ENCODE data around the gene PRSS12.
A peak's percentile ranks its signal among the peaks of the same experiment; 100 is the strongest.
"Not testable (repeated sequence)": the region's sequence is repeated elsewhere in the genome, so short reads cannot be mapped to it uniquely, and the experiment has no call there.

Gene PRSS12

DNA sequence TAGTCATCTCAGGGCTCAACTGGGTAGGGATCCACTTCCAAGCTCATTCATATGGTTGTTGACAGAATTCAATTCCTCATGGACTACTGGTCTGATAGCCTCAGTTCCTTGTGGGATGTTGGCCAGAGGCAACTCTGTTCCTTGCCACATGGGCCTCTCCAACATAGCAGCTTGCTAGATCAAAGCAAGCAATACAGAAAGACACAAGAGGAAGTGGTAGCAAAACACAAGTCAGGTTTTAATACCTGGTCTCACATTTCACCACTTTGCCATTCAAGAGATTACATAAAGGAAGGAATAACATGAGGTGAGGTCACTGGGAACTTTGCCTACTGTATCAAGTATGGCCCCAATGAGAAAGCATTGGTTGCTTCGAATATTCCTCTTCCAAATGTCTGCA is 79.2 kb downstream of the PRSS12 start:
- no peak for DNase-seq

DNA sequence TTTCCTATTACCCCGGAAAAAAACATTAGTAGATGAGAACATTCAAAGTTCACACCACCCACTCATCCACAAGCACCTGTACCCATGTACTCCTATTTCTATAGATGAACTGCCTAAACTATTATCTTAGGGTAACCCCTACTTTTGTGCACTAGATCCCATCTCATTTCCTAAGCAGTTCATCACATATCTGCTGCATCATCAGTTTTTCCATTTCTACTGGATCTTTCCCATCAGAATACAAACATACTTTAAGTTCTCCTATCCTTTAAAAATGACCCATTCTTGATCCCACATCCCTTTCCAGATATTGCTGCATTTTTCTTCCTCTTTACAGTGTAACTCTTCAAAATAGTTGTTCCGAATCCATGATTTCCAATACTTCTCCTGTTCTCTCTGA is 81.0 kb downstream of the PRSS12 start:
- DNase-seq: no peak

- DNase-seq: peak; percentile 49
Measured at GRCh38 chr4:118270492-118270891, 82.3 kb downstream of the PRSS12 start.

- DNase-seq: no peak
Measured at GRCh38 chr4:118268780-118269179, 84.0 kb downstream of the PRSS12 start.

- DNase-seq: not testable (repeated sequence)
Measured at GRCh38 chr4:118266145-118266496, 86.7 kb downstream of the PRSS12 start.

DNA sequence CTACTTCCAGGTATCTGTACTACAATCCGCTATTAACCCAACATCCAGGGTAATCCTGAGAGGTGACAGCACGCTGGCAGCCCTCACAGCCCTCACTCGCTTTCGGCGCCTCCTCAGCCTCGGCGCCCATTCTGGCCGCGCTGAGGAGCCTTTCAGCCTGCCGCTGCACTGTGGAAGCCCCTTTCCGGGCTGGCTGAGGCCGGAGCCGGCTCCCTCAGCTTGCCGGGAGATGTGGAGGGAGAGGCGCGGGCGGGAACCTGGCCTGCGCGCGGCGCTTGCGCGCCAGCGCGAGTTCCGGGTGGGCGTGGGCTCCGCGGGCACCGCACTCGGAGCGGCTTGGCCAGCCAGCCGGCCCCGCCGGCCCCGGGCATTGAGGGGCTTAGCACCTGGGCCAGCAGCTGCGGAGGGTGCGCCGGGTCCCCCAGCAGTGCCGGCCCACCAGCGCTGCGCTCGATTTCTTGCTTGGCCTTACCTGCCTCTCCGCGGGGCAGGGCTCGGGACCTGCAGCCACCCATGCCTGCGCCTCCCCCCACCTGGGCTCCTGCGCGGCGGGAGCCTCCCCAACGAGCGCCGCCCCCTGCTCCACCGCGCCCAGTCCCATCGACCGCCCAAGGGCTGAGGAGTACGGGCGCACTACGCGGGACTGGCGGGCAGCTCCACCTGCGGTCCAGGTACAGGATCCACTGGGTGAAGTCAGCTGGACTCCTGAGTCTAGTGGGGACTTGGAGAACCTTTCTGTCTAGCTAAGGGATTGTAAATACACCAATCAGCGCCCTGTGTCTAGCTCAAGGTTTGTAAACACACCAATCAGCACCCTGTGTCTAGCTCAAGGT is 87.3 kb downstream of the PRSS12 start:
- DNase-seq: no peak

DNA sequence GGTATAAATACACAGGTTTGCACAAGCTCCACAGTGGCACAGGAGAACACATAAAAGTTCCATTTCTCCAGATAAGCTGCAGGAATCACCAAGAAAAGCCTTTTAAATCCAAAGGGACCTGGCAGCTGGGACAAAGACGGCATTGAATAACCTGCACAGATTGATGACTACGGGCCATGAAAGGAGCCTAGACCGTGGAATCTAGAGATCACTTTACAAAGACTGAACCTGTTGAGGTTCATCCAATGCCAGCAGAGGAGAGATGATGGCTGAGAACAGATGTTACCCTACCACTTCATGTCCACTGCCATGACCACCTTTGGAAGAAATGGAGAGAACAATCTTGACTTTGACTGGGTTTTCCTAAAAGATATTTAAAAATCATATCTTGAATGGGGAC is 88.7 kb downstream of the PRSS12 start:
- no peak for DNase-seq

DNA sequence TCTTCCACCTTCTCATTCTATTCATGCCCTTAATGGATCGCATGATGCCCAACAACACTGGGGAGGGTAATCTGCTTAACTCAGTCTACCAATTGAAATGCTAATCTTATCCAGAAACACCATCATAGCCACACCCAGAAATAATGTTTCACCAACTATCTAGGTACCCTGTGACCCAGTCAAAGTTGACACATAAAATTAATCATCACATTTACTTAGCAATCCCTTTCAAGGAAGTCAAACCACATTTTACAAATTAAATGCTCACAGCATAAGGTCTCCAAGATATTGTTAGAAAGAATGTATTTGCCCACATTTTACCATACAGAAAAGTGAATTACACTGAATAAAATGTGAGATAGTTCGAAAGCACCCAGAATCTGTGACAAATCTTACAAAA is 92.5 kb downstream of the PRSS12 start:
- no peak for DNase-seq

GRCh38 chr4:118259111-118259510 is 93.7 kb downstream of the PRSS12 start:
- DNase-seq: no peak

- DNase-seq: no peak
Measured at GRCh38 chr4:118254368-118254767, 98.4 kb downstream of the PRSS12 start.

DNA sequence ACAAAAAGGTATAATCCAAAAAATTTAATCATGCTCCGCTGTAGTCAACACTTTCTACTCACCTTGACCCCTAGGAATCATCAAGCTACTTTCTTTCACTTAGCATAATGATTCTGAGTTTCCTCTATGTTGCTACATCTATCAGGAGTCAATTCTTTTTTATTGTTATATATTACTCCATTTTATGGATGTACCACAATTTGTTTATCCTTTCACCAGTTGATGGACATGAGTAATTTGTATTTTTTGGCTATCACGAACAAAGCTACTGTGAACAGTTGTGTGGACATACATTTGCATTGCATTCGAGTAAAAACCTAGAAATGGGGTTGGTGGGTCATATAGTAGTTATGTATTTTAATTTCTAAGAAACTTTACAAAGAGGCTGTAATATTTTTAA is 102.9 kb downstream of the PRSS12 start:
- DNase-seq: no peak

- DNase-seq: no peak
Measured at GRCh38 chr4:118237531-118237930, 115.3 kb downstream of the PRSS12 start.

DNA sequence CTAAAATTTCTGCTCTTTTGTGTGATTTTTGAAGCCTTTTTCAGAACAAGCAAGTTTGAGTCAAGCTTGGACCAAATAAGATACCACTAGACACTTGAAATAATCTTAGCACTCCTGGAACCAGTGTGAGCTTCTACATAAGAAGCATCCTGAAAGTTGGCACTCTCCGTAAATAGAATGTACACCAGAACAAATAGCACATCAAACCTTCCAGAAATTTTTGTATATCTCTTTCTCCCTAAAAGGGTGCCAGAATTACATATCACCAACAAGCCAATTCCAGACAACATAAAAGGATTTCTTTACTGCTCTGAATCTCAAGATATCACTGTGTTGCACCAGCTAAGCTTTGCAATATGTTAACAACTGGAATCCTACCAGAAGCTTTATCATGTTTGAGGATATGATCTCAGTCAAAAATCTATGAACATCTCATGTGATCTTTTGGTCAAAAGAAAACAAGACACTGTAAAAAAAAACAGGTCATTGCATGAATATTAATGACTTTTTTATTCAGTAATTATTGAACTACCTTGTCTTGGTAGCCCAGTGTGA is 117.2 kb downstream of the PRSS12 start:
- no peak for DNase-seq
